NOMO-1 treated with DMSO at 0.1 percent for 48 hours (cell line): ENCODE measurements around the gene NBEA.
A peak's percentile ranks its signal among the peaks of the same experiment; 100 is the strongest.

Source experiments
- DNase-seq: peaks from one replicate; lab custom pipeline; 2025; ENCODE audit not compliant: unreplicated experiment; lab: John Stamatoyannopoulos, UW

The NBEA gene

DNA sequence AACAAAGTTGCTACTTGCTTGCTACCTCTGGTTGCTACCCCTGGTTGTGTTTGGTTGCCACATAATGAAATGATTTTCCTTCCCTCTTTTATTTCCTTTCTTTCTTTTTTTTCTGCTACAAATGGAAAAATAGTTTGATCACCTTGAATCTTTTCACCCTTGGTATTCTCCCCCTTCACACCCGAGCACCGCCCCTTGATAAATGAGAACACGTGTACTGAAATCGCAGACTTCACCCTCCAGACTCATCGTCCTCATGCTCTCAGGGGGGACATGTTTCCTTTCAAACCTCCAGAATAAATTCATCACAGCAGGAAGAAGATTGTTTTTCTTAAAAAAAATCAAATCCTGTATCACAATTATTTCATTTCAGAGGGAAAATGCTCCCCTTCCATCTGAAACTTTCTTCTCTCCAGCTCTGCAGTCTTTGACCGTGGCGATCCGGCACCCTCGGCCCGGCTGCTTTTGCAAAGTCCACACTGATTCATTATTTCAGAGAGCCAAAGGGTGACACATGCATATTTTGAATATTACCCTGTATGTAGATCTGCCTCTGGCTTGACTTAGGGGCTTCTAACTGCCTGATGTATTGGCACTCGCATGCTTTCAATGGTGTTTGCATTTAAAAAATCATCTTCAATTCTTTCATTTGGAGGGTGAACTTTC, 757.0 kb downstream of the NBEA start:
- DNase-seq: no peak

DNA sequence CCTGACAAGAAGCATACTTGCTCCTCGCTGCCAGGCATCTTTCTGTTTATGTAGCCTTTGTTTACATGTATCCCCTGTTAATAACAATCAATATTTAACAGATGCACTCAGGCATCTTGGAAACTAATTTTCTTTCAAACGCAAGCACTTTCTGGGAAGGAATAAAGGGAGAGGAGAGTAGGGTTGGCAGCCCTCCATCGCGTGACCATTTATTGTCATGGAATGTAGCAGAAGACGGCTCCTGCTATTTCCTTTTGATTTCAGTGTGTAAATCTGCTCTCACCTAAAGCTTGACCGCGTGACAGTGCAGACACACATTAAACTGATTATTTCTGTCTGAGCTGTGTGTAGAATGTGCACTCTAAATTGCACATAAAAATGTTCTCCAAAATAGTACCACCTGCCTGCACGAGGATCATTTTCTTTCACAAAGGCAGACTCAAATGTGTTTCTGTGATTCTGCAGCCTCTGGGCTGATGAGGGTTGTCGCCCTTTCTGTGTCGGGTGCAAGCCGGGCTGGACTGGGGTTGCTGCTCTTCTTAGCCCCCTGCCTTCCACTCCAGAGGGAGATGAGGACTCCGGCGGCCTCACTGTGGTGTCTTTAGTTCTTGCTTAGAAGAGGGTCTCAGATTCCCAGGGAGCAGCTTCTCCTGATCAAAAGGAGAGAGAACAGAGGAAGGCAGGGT, 757.9 kb downstream of the NBEA start:
- no peak for DNase-seq

DNA sequence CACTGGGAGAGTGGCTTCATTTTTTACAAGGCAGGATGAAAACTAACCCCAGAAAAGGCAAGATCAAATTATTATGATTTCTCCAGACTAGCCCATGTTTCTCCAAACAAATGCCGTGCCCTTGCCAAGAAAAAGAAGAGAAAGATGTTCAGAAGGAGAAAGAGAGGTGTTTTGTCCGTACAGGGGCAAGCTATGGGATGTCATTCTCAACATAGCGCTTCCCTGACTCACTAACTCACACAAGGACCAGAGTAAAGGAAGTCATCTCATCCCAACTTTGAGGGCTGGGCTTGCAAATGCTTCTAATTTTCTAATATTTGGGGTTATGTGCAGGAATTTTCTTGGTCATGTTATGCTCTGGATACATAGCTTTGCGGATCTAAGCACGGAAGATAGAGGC, 758.6 kb downstream of the NBEA start:
- DNase-seq: no peak

DNA sequence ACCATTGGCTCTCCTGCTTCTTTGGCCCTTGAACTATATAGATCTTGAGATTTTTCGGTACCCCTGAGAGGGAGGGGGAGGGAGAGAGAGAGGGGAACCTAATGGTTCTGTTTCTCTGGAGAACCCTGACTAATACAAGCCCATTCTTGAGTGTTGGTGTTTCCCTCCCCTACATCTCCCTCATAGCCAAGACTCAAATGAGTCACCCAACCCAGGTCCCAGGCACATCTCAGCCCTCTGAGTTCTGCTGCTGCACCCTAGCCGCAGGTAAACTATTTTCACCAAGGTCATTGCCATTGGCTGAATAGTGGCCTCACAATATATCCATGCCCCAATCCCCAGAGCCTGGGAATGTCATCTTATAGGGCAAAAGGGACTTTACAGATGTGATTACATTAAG, 760.2 kb downstream of the NBEA start:
- DNase-seq: no peak

DNA sequence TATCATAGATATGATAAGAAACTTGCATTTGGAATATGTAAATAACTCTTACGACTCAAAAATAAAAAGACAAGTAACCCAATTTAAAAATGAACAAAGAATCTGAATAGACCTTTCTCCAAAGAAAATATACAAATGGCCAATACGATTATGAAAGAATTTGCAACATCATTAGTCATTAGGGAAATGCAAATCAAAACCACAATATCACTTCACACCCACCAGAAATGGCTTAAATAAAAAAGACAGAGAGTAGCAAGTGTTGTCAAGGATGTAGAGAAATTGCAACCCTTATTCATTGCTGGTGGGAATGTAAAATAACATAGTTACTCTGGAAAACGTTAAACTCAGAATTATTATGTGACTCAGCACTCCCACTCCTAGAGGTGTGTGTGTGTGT, 761.0 kb downstream of the NBEA start:
- DNase-seq: no peak

DNA sequence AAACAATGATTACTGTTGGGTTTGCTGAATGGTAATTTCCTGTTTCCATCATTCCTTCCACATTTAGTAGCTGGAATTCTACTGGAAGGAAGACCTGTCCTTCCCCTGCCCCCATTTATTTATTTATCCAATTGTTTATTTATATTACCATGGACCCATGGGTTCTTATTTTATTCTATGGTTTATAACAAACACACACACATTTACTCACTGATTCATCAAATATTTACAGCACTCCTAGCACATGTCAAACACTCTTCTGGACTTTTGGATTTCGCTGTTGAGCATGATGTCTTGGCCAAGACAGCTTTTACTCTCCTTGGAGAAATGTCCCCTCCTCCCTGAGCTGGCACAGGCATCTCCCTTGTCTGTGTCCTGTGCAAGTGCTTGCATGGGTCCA, 762.3 kb downstream of the NBEA start:
- no peak for DNase-seq

DNA sequence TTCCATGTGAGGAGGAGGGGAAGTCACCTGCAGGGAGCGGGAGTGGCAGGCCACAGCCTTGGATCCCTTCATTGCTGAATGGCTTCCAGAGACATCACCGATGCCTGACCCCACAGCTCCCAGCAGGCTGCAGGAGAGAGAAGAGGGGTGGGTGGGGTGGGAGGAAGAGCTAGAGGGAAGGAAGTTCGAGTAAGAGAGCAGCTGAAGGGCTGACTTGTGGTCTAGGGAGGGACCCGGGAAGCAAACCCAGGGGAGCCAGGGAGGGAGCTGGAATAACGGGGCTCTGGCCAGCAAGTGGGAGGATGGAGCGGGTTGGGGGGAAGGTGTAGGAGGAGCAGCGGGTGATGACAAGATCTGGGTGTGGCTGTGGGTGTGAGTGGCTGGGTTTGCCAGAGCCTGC, 764.2 kb downstream of the NBEA start:
- DNase-seq: no peak

DNA sequence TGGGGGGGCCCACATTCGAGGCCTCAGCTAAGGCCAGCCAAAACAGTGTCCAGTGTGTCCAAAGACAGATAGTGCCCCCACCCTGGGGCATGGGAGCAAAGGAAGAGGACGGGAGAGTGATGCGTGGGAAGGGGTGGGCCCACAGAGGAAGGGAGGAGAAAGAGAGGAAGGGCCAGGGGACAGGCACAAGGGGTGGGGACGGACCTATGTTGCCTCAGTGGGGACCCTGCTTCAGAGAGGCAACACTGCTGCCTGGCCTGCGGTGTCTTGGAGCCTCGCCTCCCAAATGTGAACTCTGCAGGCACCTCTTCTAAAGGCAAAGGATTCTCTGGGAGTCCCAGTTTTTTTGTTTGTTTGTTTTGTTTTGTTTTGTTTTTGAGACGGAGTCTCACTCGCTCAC, 764.7 kb downstream of the NBEA start:
- DNase-seq: no peak

DNA sequence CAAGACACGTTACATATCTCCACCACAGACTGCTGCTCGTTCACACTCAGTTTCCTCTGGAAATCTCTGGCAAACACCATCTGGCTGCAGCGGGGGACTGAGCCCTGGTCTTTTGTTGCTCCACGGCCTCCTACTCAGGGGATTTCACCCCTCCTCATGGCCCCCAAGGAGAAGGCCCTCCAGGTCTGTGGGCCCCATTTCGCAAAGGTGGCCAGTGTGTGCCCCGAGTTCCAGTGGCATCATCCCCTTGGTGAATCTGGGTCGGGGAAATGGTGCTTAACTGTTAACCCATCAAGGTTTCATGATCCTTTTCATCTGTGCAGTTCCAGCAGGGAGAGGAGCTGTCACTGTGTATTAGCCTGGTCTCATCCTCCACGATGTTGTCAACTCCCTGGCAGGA, 769.8 kb downstream of the NBEA start:
- DNase-seq: no peak

DNA sequence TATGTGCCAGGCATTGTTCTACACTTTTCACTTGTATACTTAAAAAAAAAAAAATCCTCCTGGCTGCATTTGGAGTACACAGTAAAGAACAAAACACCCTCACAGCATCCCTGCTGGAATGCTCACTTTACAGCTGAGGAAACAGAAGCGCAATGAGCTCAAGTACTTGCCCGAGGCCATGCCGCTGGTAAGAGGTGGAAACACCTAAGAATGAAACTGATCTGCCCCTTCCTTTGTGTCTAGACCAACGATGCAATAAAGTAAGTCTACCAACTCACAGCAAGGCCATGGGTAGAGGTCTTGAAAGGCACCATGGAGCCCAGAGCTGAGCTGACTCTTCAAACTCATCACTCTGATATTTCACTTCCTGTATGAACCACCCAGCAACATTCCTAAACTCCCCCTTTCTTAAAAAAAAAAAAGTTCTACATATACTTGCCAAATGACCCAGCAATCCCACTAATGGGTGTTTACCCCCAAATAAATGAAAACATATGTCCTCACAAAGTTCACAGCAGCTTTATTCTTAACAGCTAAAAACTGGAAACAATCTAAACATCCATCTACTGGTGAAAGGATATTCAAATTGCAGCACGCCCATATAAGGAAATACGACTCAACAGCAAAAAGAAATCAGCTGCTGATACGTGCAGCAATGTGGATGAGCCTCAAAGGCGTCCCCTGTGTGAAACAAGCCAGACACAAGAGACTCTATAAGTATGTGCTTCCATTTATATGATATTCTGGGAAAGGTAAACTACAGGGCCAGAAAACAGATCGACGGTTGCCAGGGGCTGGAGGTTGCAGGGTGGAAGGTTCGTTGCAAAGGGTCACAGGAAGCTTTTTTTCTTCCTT, 771.1 kb downstream of the NBEA start:
- no peak for DNase-seq

DNA sequence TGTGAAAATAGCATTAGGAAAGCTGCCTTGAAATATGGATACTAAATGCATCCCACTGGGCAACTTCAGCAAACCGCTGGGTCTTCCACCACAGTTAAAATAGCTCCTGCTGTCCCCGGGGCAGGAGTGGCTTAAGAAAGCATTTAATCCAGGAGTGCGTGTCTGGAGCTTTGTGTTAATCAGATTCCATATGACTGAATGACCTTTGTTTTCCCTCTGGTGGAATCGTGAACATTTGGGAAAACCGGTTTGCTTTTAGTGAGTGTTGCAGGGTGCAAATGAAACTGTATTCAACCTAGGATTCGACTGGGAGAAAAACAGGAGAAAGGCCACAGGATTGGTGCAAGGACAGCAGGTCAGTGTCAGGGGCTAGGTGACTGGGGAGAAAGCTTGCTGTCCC, 772.1 kb downstream of the NBEA start:
- no peak for DNase-seq

DNA sequence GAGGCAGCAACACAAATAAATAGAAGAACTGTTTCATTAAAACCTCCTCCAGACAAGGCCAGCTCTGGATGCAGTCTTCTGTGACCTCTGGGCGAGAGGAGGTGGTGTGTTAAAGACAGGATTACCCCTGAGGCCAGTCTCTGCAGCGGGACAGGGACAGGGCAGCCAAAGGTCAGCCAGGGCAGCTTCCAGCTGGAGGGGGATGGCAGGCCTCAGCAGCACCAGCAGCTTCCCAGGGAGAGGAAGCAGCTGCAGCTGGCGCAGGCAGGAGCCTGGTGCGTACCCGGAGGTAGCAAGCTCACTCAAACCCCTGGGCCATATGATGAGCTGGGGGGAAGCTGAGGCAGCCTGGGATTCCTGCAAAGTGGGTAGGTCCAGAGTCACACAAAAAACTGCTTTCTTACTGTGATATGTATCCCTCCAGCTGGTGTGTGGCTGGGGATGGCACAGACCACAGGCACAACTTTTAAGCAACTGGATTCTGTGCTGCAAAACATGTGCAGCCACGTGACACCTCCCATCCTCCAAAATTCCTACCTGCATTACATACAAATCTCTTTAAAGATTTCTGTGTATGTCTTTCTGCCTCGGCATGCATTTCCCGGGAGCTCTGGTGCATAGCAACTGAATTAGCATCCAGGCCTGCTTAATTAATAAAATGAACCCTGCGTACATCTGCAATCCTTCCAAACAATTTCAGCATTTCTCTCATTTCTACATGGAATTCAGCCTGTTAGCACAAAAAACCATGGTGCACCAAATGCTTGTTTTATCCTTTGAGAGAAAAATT, 772.7 kb downstream of the NBEA start:
- no peak for DNase-seq

DNA sequence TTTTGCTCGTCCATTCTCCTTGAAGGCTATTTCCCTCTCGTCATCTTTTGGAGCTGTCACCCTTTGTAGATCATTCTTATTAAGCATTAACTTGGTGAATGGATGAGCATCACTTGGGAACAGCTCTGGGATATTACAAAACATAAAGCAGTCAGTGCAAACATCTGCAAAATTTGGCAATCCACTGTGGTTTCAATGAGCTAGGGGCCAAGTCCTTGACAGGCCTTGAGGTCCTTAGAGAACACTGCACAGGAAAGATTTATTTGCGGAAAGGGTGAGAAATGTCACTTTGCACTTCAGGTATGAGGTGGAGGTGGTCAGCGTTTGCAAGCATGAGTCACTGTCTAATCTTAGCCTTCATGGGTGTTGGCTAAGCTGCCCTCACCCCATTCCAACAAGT, 774.1 kb downstream of the NBEA start:
- DNase-seq: no peak

DNA sequence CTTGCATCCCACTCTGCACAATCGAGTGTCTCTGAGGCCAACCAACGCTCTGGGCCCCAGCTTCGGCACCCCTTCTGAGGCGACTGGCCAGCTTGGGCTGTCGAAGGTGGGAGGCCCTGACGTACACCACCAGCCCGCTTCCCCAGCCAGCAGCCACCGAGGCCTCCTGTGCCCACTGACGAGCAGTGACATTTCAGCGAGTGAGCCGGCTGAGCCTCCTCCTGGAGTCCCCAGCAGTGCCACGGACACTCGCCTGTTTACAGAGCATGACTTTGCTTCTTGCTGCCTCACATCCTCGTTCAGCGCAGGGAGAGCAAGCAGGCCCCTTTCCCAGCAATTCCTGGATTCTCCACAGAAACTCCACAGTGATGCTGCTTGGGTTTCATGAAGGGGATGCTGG, 774.7 kb downstream of the NBEA start:
- DNase-seq: no peak

DNA sequence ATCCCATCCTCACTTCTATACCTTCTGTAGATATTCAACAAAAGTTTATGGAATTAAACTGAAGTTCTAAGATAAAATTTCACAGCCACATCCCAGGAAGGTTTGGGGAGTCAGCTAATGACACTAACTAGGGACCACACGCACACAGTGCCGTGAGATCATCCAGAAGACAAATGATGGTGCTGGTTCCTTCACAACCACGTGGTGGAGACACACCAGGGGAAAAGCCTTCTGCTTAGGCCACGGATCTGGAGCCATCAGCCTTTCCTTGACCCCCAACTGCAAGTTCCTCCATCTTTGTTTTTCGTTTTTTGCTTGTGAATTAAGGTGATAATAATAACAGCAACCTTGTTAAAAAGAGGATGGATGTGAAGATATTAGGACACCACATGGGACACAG, 776.0 kb downstream of the NBEA start:
- DNase-seq: no peak

DNA sequence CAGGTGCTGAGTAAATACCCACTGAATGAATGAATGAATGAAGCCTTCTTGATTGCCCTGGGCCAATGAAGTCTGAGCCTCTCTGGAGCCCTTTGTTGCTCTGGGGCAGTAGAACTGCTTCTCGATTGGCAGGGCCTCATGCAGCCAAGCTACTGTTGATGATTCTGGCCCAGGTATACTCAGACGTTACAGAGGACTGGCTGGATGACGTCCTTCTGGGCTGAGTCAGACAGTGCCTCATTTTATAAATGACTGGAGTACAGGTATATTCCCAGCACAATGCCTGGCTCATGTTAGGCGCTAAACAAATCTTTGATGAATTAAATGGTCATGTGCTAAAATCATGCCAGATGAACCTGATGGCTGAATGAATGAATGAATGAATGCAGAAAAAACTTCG, 778.2 kb downstream of the NBEA start:
- no peak for DNase-seq

DNA sequence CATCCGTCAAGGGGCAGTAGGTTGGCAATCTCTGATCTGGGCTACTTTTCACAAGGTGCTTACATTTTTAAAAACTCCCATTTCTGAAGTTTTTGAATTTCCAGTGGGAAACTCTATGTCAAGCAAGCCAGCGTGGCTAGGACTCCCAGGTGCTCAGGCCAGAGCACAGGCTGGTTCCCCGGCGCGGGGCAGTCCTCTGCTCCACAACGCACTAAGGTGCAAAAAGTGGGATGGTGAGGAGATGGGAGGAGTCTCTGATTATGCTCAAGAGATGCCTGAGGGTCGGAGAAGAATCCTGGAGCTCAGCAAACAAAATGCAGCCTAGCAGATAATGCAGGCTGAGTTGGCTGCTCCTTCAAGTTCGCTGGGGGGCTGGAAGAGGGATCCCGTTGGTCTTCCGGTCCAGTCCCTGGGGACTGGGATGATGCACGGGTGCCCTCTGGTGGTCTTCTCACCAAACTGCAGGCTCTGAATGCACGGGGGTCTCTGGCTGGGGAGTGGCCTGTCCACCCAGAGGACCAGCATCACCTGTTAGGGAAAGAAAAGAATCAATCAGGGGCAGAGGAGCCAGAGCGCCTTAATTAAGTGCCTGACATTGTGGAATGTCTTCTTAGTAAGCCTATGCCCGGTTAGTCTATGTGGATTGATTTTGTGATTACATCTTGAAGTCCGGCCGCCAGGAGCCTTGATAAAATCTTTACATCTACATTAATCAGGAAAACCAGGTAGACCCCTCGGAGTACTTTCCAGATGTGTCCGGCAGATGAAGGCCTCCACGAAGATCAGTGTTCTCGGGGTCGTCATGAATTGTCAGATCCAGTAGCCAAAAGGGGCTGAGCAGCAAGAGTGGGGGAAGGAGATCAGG, 778.9 kb downstream of the NBEA start:
- peak; percentile 6 for DNase-seq
